SK-N-SH treated with all-trans-retinoic acid at 6 μM for 48 hours (cell line): ENCODE data around the gene FOXI2.

Source experiments
- OSR1 ChIP-seq: fragments of 250-450 bp; sonication (Bioruptor Pico); IDR thresholded peaks from 2 replicates; pipeline ENCODE4 v1.8.0; 2022; ENCODE audit warnings: moderate library complexity, mild to moderate bottlenecking, inconsistent platforms
- PATZ1 ChIP-seq: fragments of 250-450 bp; sonication (Bioruptor Pico); IDR thresholded peaks from 2 replicates; pipeline ENCODE4 v1.8.0; 2020; ENCODE audit warnings: mild to moderate bottlenecking, moderate library complexity, borderline replicate concordance
- ZC3H10 ChIP-seq: fragments of 250-450 bp; sonication (Bioruptor Pico); IDR thresholded peaks from 2 replicates; pipeline ENCODE4 v1.5.1; 2021; ENCODE audit warnings: mild to moderate bottlenecking, moderate library complexity
- ZFP30 ChIP-seq: fragments of 450-650 bp; formaldehyde crosslinking; IDR thresholded peaks from 2 replicates; pipeline ENCODE4 v1.5.0; 2022; ENCODE audit warnings: mild to moderate bottlenecking, moderate library complexity
- ZNF8 ChIP-seq: fragments of 450-650 bp; formaldehyde crosslinking; IDR thresholded peaks from 2 replicates; pipeline ENCODE4 v1.5.0; 2020; ENCODE audit warnings: mild to moderate bottlenecking, moderate library complexity

DNA sequence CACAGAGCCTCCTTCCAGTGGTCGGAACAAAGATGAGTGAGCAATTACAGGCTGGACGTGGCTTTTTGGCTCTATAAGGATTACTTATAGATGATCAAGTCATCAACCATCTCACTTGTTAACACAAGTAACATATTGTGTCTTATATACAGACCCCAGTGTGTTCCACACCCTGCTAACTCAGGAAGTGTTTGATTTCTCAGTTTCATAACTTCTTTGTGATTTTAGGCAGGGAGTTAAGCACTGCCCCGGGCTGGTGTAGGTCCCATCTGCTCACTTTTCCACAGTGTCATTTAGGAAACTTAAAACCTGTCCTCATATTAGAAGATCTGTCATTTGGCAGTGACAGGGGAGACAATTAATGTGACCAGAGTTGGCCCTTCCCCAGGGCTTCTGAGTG, 6.2 kb downstream of the FOXI2 start:
- TF ChIP-seq OSR1 (no peak), ZNF8 (CRISPR knock-in tag) (no peak), ZFP30 (no peak), PATZ1 (CRISPR knock-in tag) (no peak), ZC3H10 (no peak)
